HEK293T (cell line): ENCODE data around the gene FBXL12.
"Not testable (repeated sequence)": the region's sequence is repeated elsewhere in the genome, so short reads cannot be mapped to it uniquely, and the experiment has no call there.

ENCODE experiments used
- CTCF ChIA-PET: fragments of 350-600 bp; formaldehyde crosslinking; extraction: SDS; loops from one replicate; lab custom pipeline; 2021; ENCODE audit warnings: antibody characterized with exemption, inconsistent platforms; lab: Yijun Ruan, JAX
- POLR2A ChIA-PET: fragments of 350-600 bp; formaldehyde crosslinking; extraction: SDS; loops from one replicate; lab custom pipeline; 2020; ENCODE audit warnings: antibody characterized with exemption, inconsistent platforms; lab: Yijun Ruan, JAX
- DNase-seq: peaks from one replicate; pipeline ENCODE4 v3.0.0; 2012; ENCODE audit warnings: mixed read lengths; ENCODE audit errors: extremely low spot score
- ARNT ChIP-seq: fragments of 450-650 bp; IDR thresholded peaks from 2 replicates; pipeline ENCODE4 v1.6.1; 2017; ENCODE audit warnings: mild to moderate bottlenecking
- BHLHE40 ChIP-seq: fragments of 450-650 bp; IDR thresholded peaks from 2 replicates; pipeline ENCODE4 v1.6.1; 2016; ENCODE audit warnings: mild to moderate bottlenecking, moderate library complexity, borderline replicate concordance
- CTBP1 ChIP-seq: fragments of 450-650 bp; IDR thresholded peaks from 2 replicates; pipeline ENCODE4 v1.6.1; 2016; ENCODE audit warnings: borderline replicate concordance
- ELF4 ChIP-seq: fragments of 450-650 bp; IDR thresholded peaks from 2 replicates; pipeline ENCODE4 v1.6.1; 2017; ENCODE audit warnings: antibody characterized with exemption
- FOXA1 ChIP-seq: fragments of 450-650 bp; IDR thresholded peaks from 2 replicates; pipeline ENCODE4 v1.6.1; 2016; ENCODE audit warnings: mild to moderate bottlenecking
- FOXK2 ChIP-seq: fragments of 450-650 bp; IDR thresholded peaks from 2 replicates; pipeline ENCODE4 v1.6.1; 2016; ENCODE audit warnings: mild to moderate bottlenecking
- FOXM1 ChIP-seq: fragments of 450-650 bp; IDR thresholded peaks from 2 replicates; pipeline ENCODE4 v1.6.1; 2017; ENCODE audit warnings: mild to moderate bottlenecking, borderline replicate concordance
- HDGF ChIP-seq: fragments of 450-650 bp; IDR thresholded peaks from 2 replicates; pipeline ENCODE4 v1.6.1; 2017; ENCODE audit warnings: antibody characterized with exemption, borderline replicate concordance
- L3MBTL2 ChIP-seq: fragments of 450-650 bp; conservative IDR thresholded peaks from 2 replicates; pipeline ENCODE4 v1.6.1; 2016; ENCODE audit warnings: mild to moderate bottlenecking
- LEF1 ChIP-seq: fragments of 450-650 bp; IDR thresholded peaks from 2 replicates; pipeline ENCODE4 v1.6.1; 2017; ENCODE audit warnings: mild to moderate bottlenecking, borderline replicate concordance
- NFRKB ChIP-seq: fragments of 450-650 bp; IDR thresholded peaks from 2 replicates; pipeline ENCODE4 v1.6.1; 2016; ENCODE audit warnings: mild to moderate bottlenecking, moderate library complexity
- PKNOX1 ChIP-seq: fragments of 450-650 bp; IDR thresholded peaks from 2 replicates; pipeline ENCODE4 v1.6.1; 2016
- SP1 ChIP-seq: fragments of 450-650 bp; IDR thresholded peaks from 2 replicates; pipeline ENCODE4 v1.6.1; 2017
- SUZ12 ChIP-seq: fragments of 450-650 bp; IDR thresholded peaks from 2 replicates; pipeline ENCODE4 v1.6.1; 2016; ENCODE audit warnings: mild to moderate bottlenecking
- TARDBP ChIP-seq: fragments of 450-650 bp; IDR thresholded peaks from 2 replicates; pipeline ENCODE4 v1.6.1; 2016
- ZNF384 ChIP-seq: fragments of 450-650 bp; IDR thresholded peaks from 2 replicates; pipeline ENCODE4 v1.6.1; 2016

The FBXL12 gene

DNA sequence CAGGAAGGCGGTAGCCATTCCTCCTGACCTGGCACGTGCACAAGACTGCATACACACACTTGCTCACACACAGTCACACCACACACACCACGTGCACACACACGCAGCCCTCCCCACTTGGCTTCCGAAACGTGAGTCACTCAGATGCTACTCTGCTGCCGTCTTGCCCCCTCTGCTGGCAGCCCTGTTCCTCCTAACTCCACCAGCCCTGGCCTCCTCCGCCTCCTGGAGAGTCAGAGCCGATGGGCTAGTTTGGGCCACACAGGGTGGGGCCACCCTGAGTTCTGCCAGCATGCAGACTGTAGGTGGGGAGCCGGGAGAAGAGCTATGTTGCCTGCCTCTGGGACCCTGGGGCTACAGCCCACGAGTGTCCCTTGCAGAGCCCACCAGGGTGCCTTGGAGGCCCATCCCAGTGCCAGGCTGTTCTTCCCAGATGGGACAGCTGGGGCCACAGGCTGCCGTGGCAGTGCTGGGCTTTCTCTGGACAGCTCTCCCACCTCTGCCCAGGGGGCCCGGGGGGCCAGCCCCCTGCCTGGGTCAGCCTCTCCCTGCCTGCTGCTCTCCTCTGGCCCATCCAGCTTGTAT, 28.3 kb upstream of the FBXL12 start:
- POLR2A ChIA-PET: interaction anchor here (0.7 kb wide), 1 partner anchor 11 kb away, joined by 3 read pairs; no protein-coding TSS in a partner anchor
- CTCF ChIA-PET: no interaction called here
- no peak for TF ChIP-seq LEF1
- no peak for TF ChIP-seq ELF4
- no peak for TF ChIP-seq ARNT
- TF ChIP-seq FOXK2: no peak
- TF ChIP-seq FOXM1: no peak
- TF ChIP-seq PKNOX1: no peak
- TF ChIP-seq TARDBP: no peak
- DNase-seq: peak; percentile 64

- DNase-seq, POLR2A ChIA-PET, CTCF ChIA-PET: not testable (repeated sequence)
These were observed 24.9 kb upstream of the FBXL12 start for GRCh38 chr19:9843626-9844273.

DNA sequence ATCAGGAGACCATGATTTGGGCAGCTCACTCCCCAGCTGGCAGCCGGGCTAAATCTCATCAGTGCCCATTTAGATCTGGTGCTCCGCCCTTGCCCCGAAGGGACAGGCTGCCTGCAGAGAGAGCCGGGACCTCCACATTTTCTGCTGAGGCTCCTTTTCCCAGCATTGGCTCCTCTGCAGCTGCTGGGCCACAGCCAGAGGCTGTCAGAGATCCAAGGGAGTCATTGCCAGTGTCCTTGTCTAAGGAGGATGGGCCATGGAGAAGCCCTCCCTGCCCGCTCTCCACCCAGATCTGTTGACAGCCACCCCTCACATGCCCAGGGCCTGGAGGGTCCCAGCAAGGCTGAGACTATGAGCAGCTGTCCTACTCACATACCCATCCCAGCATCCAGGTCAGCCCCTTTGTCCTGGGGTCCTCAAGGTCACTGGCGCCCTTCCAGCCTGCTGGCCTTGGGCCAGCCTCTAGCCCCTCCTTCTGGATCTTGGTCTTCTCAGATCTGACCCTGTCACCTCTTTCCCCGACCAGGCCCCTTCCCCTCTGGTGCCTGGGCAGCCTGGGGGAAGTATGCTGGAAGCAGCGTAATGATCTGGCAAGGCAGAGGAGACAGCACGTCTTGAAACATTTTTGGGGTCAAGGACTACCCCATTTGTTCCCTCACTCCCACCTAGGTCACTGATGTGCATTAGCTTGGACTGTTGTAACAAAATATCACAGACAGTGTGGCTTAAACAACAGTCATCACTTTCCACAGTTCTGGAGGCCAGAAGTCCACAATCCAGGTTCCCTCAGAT, 24.2 kb upstream of the FBXL12 start:
- TF ChIP-seq FOXK2: no peak
- no peak for TF ChIP-seq TARDBP
- no peak for TF ChIP-seq LEF1
- TF ChIP-seq SUZ12: no peak
- TF ChIP-seq CTBP1: no peak
- no peak for TF ChIP-seq FOXM1
- TF ChIP-seq BHLHE40: no peak
- TF ChIP-seq ARNT: no peak
- TF ChIP-seq FOXA1: no peak
- no peak for TF ChIP-seq L3MBTL2
- no peak for TF ChIP-seq PKNOX1
- TF ChIP-seq ELF4: no peak
- no peak for TF ChIP-seq SP1
- no peak for TF ChIP-seq HDGF
- TF ChIP-seq NFRKB: no peak
- ChIA-PET CTCF (no interaction called here), POLR2A (interaction anchor here (1.6 kb wide), 1 partner anchor 15 kb away, joined by 6 read pairs; the partner anchor contains the start of gene UBL5)
- no peak for DNase-seq

DNA sequence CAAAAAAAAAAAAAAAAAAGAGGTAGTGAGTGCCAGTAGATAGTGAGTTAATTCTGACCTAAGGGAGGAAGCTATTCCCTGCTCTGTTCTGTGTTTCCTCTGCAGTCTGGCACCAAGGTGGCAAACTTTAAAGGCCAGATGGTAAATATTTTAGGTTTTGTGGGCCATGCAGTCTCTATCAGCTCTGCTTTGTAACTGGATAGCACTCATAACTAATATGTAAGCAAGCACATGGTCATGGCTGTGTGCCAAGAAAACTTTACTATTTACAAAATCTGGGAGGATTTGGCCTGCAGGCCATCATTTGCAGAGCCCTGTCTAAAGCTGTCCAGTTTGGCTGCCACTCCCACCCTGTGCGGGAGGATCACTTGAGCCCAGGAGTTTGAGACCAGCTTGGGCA, 20.5 kb upstream of the FBXL12 start:
- ChIA-PET CTCF (no interaction called here), POLR2A (interaction anchor here (1.2 kb wide), 1 partner anchor 12 kb away, joined by 3 read pairs; the partner anchor contains the start of gene UBL5)
- TF ChIP-seq FOXK2 (no peak), ZNF384 (no peak), SP1 (no peak), TARDBP (no peak), LEF1 (no peak), NFRKB (no peak), FOXA1 (no peak), SUZ12 (no peak)
- DNase-seq: no peak

GRCh38 chr19:9838324-9838723, 19.4 kb upstream of the FBXL12 start:
- DNase-seq: no peak
- no peak for TF ChIP-seq TARDBP
- no peak for TF ChIP-seq HDGF
- no peak for TF ChIP-seq ELF4
- no peak for TF ChIP-seq SUZ12
- TF ChIP-seq PKNOX1: no peak
- no peak for TF ChIP-seq BHLHE40
- no peak for TF ChIP-seq CTBP1
- TF ChIP-seq FOXK2: no peak
- TF ChIP-seq ZNF384: no peak
- no peak for TF ChIP-seq FOXM1
- no peak for TF ChIP-seq ARNT
- ChIA-PET POLR2A (no interaction called here), CTCF (no interaction called here)

- DNase-seq: peak; percentile 11
- no peak for TF ChIP-seq ZNF384
- POLR2A ChIA-PET: interaction anchor here (1.0 kb wide), 2 partner anchors 9 to 11 kb away, joined by 3 read pairs; no protein-coding TSS in a partner anchor
- CTCF ChIA-PET: no interaction called here
These were observed 17.1 kb upstream of the FBXL12 start for GRCh38 chr19:9836021-9836420.
